Neuron (in vitro differentiated cells): ENCODE measurements around the gene DEFB124.
"Not testable (repeated sequence)": the region's sequence is repeated elsewhere in the genome, so short reads cannot be mapped to it uniquely, and the experiment has no call there.

Experiments used
- H2AFZ ChIP-seq: one replicate; pipeline ENCODE4 v1.6.1; 2013; ENCODE audit warnings: low read depth, mild to moderate bottlenecking, inconsistent platforms, low read length, moderate library complexity
- H3K27me3 ChIP-seq: one replicate; pipeline ENCODE4 v1.6.1; 2013; ENCODE audit warnings: low read length; ENCODE audit not compliant: insufficient read depth
- H3K36me3 ChIP-seq: one replicate; pipeline ENCODE4 v1.6.1; 2013; ENCODE audit warnings: low read length; ENCODE audit not compliant: insufficient read depth
- H3K4me1 ChIP-seq: one replicate; pipeline ENCODE4 v1.6.1; 2013; ENCODE audit warnings: low read length; ENCODE audit not compliant: insufficient read depth
- H3K4me3 ChIP-seq: 2 replicates; pipeline ENCODE4 v1.5.1; 2013; ENCODE audit warnings: mild to moderate bottlenecking, low read length, moderate library complexity
- H3K9me3 ChIP-seq: one replicate; pipeline ENCODE4 v1.6.1; 2013; ENCODE audit warnings: low read length

The DEFB124 gene

DNA sequence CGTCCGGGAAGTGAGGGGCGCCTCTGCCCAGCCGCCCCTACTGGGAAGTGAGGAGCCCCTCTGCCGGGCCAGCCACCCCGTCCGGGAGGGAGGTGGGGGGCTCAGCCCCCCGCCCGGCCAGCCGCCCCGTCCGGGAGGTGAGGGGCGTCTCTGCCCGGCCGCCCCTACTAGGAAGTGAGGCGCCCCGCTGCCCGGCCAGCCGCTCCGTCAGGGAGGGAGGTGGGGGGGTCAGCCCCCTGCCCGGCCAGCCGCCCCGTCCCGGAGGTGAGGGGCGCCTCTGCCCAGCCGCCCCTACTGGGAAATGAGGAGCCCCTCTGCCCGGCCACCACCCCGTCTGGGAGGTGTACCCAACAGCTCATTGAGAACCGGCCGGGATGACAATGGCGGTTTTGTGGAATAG lies 47.4 kb downstream of the DEFB124 start:
- not testable (repeated sequence) for H2AFZ ChIP-seq

DNA sequence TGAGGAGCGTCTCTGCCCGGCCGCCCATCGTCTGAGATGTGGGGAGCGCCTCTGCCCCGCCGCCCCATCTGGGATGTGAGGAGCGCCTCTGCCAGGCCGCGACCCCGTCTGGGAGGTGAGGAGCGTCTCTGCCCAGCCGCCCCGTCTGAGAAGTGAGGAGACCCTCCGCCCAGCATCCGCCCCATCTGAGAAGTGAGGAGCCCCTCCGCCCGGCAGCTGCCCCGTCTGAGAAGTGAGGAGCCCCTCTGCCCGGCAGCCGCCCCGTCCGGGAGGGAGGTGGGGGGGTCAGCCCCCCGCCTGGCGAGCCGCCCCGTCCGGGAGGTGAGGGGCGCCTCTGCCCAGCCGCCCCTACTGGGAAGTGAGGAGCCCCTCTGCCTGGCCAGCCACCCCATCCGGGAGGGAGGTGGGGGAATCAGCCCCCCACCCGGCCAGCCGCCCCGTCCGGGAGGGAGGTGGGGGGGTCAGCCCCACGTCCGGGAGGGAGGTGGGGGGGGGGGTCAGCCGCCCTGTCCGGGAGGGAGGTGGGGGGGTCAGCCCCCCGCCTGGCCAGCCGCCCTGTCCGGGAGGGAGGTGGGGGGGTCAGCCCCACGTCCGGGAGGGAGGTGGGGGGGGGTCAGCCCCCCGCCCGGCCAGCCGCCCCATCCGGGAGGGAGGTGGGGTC lies 47.9 kb downstream of the DEFB124 start:
- not testable (repeated sequence) for H2AFZ ChIP-seq, H3K9me3 ChIP-seq, H3K4me3 ChIP-seq, H3K4me1 ChIP-seq, H3K36me3 ChIP-seq, H3K27me3 ChIP-seq

More for the DNA sequence above, 47.4 kb downstream of the DEFB124 start:
- not testable (repeated sequence) for H3K36me3 ChIP-seq, H3K27me3 ChIP-seq, H3K4me1 ChIP-seq, H3K4me3 ChIP-seq, H3K9me3 ChIP-seq

DNA sequence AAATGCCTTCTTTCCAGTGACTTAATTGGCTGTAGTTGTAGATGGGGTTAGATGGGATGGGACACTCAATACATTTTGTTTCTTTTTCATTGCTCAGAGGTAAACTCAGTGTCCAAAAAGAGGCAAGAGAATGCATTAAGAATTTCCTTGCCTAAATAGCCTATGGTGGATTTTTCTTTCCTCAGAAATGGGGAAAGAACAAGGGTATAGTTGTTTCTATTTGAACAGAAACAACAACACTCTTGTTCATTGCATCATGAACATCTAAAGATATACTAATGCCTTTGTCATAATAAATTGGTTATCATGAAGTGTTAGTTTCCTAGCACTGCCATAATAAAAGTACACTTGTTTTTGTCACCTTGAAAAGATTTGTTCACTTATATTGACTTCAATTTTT lies 49.1 kb downstream of the DEFB124 start:
- Histone ChIP-seq H2AFZ (no peak overlapping the region), H3K4me1 (no peaks in the 10 kb centered on the region), H3K4me3 (no peak overlapping the region), H3K9me3 (no peaks in the 10 kb centered on the region), H3K36me3 (no peaks in the 10 kb centered on the region), H3K27me3 (no peaks in the 10 kb centered on the region)

DNA sequence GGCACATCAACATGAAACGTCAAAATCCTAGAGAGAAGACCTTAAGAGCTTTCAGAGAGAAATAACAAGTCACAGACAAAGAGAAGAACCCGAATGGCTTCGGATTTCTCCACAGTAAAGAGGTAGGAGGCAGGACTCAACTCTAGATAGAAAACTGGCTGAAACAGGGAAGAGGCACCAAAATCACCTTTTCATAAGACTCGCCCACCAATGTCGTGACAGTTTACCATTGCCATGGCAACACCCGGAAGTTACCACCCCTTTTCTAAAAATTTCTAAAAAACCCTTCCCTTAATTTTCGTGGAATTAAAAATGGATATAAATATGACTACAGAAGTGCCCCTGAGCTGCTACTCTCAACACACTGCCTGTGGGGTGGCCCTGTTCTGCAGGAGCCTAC lies 56.6 kb downstream of the DEFB124 start:
- H3K27me3 ChIP-seq = no peaks in the 10 kb centered on the region
- H3K36me3 ChIP-seq = no peaks in the 10 kb centered on the region
- no peaks in the 10 kb centered on the region for H3K9me3 ChIP-seq
- no peak overlapping the region for H2AFZ ChIP-seq
- H3K4me1 ChIP-seq = no peaks in the 10 kb centered on the region
- H3K4me3 ChIP-seq = no peak overlapping the region

DNA sequence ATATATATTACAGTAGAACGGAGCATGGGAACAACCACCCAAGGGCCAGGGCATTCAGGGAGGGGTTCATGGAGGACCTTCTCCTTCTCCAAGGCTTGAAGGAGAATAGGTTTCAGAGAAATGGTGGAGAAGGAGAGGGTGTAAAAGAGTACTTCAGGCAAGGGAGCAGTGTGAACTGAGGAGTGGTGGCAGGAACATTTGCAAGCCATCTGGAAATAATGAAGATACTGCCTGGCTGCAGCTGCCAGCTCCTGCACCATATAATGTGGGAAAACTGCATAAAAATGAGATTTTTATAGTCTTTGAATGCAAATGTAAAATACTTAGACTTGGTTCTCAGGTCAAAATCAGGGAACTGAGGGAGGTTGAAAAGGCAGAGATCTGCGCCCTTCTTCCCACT lies 59.3 kb downstream of the DEFB124 start:
- Histone ChIP-seq H3K9me3 (no peaks in the 10 kb centered on the region), H3K4me1 (no peaks in the 10 kb centered on the region), H2AFZ (no peak overlapping the region), H3K36me3 (no peaks in the 10 kb centered on the region), H3K27me3 (no peaks in the 10 kb centered on the region), H3K4me3 (no peak overlapping the region)
